DMS153 (cell line): ENCODE measurements around the gene OSBPL3.

Source experiments
- DNase-seq: peaks from one replicate; lab custom pipeline; 2025; lab: John Stamatoyannopoulos, UW

OSBPL3 gene

GRCh38 chr7:24955313-24955712, 24.7 kb downstream of the OSBPL3 start:
- DNase-seq, result no peak

- no peak for DNase-seq
Observed at GRCh38 chr7:24952464-24952863, 27.5 kb downstream of the OSBPL3 start.

- DNase-seq, result no peak
Observed at GRCh38 chr7:24951441-24951980, 28.5 kb downstream of the OSBPL3 start.

- no peak for DNase-seq
Observed at GRCh38 chr7:24949884-24950283, 30.1 kb downstream of the OSBPL3 start.

GRCh38 chr7:24948739-24949138, 31.2 kb downstream of the OSBPL3 start:
- no peak for DNase-seq

- no peak for DNase-seq
Observed at GRCh38 chr7:24946467-24946866, 33.5 kb downstream of the OSBPL3 start.

- DNase-seq, result no peak
Observed at GRCh38 chr7:24945899-24946298, 34.1 kb downstream of the OSBPL3 start.

GRCh38 chr7:24943096-24943948, 36.7 kb downstream of the OSBPL3 start:
- no peak for DNase-seq

- DNase-seq, result no peak
Observed at GRCh38 chr7:24942226-24942625, 37.8 kb downstream of the OSBPL3 start.

GRCh38 chr7:24939416-24939815, 40.6 kb downstream of the OSBPL3 start:
- DNase-seq, result no peak

GRCh38 chr7:24936121-24936824, 43.7 kb downstream of the OSBPL3 start:
- DNase-seq, result no peak

- DNase-seq, result no peak
Observed at GRCh38 chr7:24933298-24933697, 46.7 kb downstream of the OSBPL3 start.

- DNase-seq, result no peak
Observed at GRCh38 chr7:24932815-24933214, 47.2 kb downstream of the OSBPL3 start.

GRCh38 chr7:24932389-24932788, 47.6 kb downstream of the OSBPL3 start:
- DNase-seq, result no peak

- DNase-seq, result no peak
Observed at GRCh38 chr7:24931844-24932243, 48.1 kb downstream of the OSBPL3 start.

GRCh38 chr7:24930856-24931255, 49.1 kb downstream of the OSBPL3 start:
- no peak for DNase-seq

- DNase-seq, result no peak
Observed at GRCh38 chr7:24926623-24927524, 53.1 kb downstream of the OSBPL3 start.

GRCh38 chr7:24924375-24924774, 55.6 kb downstream of the OSBPL3 start:
- peak; percentile 17 for DNase-seq

GRCh38 chr7:24923172-24923865, 56.7 kb downstream of the OSBPL3 start:
- DNase-seq, result no peak

GRCh38 chr7:24922099-24922773, 57.7 kb downstream of the OSBPL3 start:
- no peak for DNase-seq

- peak; percentile 26 for DNase-seq
Observed at GRCh38 chr7:24921362-24921679, 58.7 kb downstream of the OSBPL3 start.
